Posterior cingulate gyrus (tissue), 11 donors: ENCODE measurements around the gene RGL4.
A peak's percentile ranks its signal among the peaks of the same experiment; 100 is the strongest.
"Not testable (repeated sequence)": the region's sequence is repeated elsewhere in the genome, so short reads cannot be mapped to it uniquely, and the experiment has no call there.

Experiments used
- DNase-seq, 10 donors: peaks; one replicate each; pipeline versions ENCODE4 v3.0.0 to v3.0.0-alpha.2; 2020 to 2021; ENCODE audit warnings: mixed read lengths in 3 of 10
- intact Hi-C: fragments of 100-400 bp; cut with DNase I; formaldehyde crosslinking; loops from one replicate; pipeline ENCODE4 v1.15.1; 2023

RGL4 gene

GRCh38 chr22:23722160-23722559, 31.3 kb downstream of the RGL4 start:
- intact Hi-C loops = no loop called here

GRCh38 chr22:23722724-23723123, 31.9 kb downstream of the RGL4 start:
- intact Hi-C loops = no loop called here
- no peak for DNase-seq

More at GRCh38 chr22:23722160-23722559, 31.3 kb downstream of the RGL4 start:
- no peak for DNase-seq

GRCh38 chr22:23728108-23728507, 37.3 kb downstream of the RGL4 start:
- peak in 1 of 10 donors; percentile 5 for DNase-seq
- intact Hi-C loops = not testable (repeated sequence)

- intact Hi-C loops = no loop called here
- DNase-seq = no peak
These were observed 46.9 kb downstream of the RGL4 start for GRCh38 chr22:23737696-23738095.

GRCh38 chr22:23742505-23743264, 51.9 kb downstream of the RGL4 start:
- no peak for DNase-seq
- intact Hi-C loops = no loop called here

- intact Hi-C loops = no loop called here
- DNase-seq = peak in 5 of 10 donors; percentile 51 to 92 (median 53)
These were observed 52.5 kb downstream of the RGL4 start for GRCh38 chr22:23743303-23743705.

GRCh38 chr22:23744001-23744400, 53.2 kb downstream of the RGL4 start:
- DNase-seq = no peak
- intact Hi-C loops = no loop called here

GRCh38 chr22:23744485-23744884, 53.7 kb downstream of the RGL4 start:
- intact Hi-C loops = no loop called here
- no peak for DNase-seq

GRCh38 chr22:23745791-23746190, 55.0 kb downstream of the RGL4 start:
- DNase-seq = no peak
- intact Hi-C loops = no loop called here
